Stomach (tissue), 9 donors: ENCODE data around the gene INPP5A. TPM values are rescaled to one million over a fixed set of nuclear protein-coding genes. Genes with fewer than 3 reads are reported as not detected.
"Not testable (repeated sequence)": the region's sequence is repeated elsewhere in the genome, so short reads cannot be mapped to it uniquely, and the experiment has no call there.

Experiments used
- DNase-seq, 2 donors: peaks; one replicate each; pipeline versions ENCODE4 v3.0.0 to v3.0.0-alpha.2; 2013 to 2019
- H3K27ac ChIP-seq, 5 donors: fragments of 200-600 bp in 4 of 5; sonication (generic) in 4 of 5; one replicate each; pipeline ENCODE4 v1.5.1; 2013 to 2019; ENCODE audit warnings: mild to moderate bottlenecking in 1 of 5, moderate library complexity in 1 of 5
- H3K27me3 ChIP-seq, 3 donors: fragments of 200-600 bp; sonication (generic); one replicate each; pipeline ENCODE4 v1.5.1; 2017 to 2019; ENCODE audit warnings: mixed run types in 1 of 3
- H3K36me3 ChIP-seq, 4 donors: fragments of 200-600 bp; sonication (generic); 1 replicate in 3 of 4; 2 replicates in 1 of 4; pipeline ENCODE4 v1.5.1; 2016 to 2019
- H3K4me1 ChIP-seq, 4 donors: fragments of 200-600 bp; sonication (generic); one replicate each; pipeline ENCODE4 v1.5.1; 2016 to 2019
- H3K4me3 ChIP-seq, 4 donors: fragments of 200-600 bp; sonication (generic) in 3 of 4; one replicate each; pipeline ENCODE4 v1.5.1; 2016 to 2019; ENCODE audit warnings: mild to moderate bottlenecking in 1 of 4
- H3K9me3 ChIP-seq, 4 donors: fragments of 200-600 bp; sonication (generic); one replicate each; pipeline ENCODE4 v1.5.1; 2016 to 2019
- EP300 ChIP-seq: sonication (generic); formaldehyde crosslinking; IDR thresholded peaks from one replicate; pipeline ENCODE4 v1.6.1; 2017; ENCODE audit warnings: antibody characterized with exemption
- POLR2A ChIP-seq, 4 donors: fragments of 450-650 bp; IDR thresholded peaks; one replicate each; pipeline ENCODE4 v1.6.1; 2016; ENCODE audit warnings: antibody characterized with exemption in 4 of 4, control low read depth in 2 of 4, mild to moderate bottlenecking in 1 of 4, moderate library complexity in 1 of 4
- POLR2AphosphoS5 ChIP-seq, 3 donors: sonication (generic); formaldehyde crosslinking; IDR thresholded peaks; one replicate each; pipeline ENCODE4 v1.6.1; 2016; ENCODE audit warnings: antibody characterized with exemption in 3 of 3
- WGBS, 5 donors: extraction: QIAGEN DNeasy Blood & Tissue Kit in 3 of 5; methylation state at CpG; one replicate each; pipeline versions ENCODE4 v1.1.5 to v1.1.7; 2013 to 2018; 5-methylcytosine and 5-hydroxymethylcytosine counted together
- intact Hi-C: fragments of 100-400 bp; cut with DNase I; formaldehyde crosslinking; loops from one replicate; pipeline ENCODE4 v1.15.1; 2023; ENCODE audit warnings: low total_unique reads
- polyA plus RNA-seq, 3 donors: library from polyadenylated mRNA; stranded (reverse); fragments of 200-250 nt; gene quantifications; one replicate each; pipeline ENCODE4 v1.2.3, GENCODE V29; 2013
- total RNA-seq, 5 donors: library from RNA; depleted of rRNA; stranded (reverse); fragments of >200 nt; gene quantifications; one replicate each; pipeline versions ENCODE4 v1.1.0 to v1.2.3, GENCODE V29; 2014 to 2016
- TF ChIP-seq, protein P1 (sequence below), 7 experiments: fragments of 450-650 bp in 4 of 7; fragments of 200-600 bp in 3 of 7; sonication (generic) in 3 of 7; IDR thresholded peaks; one replicate each; pipeline ENCODE4 v1.5.1; 2016 to 2019; ENCODE audit warnings: antibody characterized with exemption in 7 of 7, control low read depth in 2 of 7, mild to moderate bottlenecking in 1 of 7
- donor health status: healthy with polysubstance abuse.
- donor health status: Bipolar disorder and iron deficiency.
- donor health status: healthy.

Gene INPP5A
- total and polyA plus RNA-seq, 8 donors: 17.2 to 72.3 (median 31.0) TPM

DNA sequence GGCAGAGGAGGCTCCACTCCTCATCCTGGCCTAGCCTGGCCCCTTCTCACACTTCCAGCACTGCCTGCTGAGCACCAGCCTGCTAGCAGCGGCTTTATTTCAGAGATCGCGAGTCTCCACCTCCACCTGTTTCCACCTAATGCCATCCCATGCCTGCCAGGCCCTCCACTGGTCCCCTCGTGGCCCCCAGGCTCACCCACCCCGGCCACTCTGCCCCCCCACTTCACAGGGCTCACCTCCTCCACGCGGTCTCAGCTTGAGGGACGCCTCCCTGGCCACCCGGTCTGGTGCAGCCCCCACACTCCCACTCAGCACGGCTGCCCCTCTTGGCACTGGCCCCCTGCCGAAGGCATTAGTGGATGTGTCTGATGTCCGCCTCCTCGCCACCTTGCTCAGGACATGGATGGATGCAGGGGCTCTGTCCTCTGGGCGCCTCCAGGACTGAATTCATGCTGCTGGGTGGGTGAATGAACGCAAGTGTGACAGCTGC is 252.1 kb downstream of the INPP5A start:
- Histone ChIP-seq H3K9me3 (peaks cover 0 to 7% (median 0%) of the 10 kb centered on the region in 4 donors), H3K27me3 (peaks cover 47 to 88% (median 53%) of the 10 kb centered on the region in 3 donors), H3K36me3 (no peaks in the 10 kb centered on the region), H3K4me1 (peaks cover 27 to 43% (median 37%) of the 10 kb centered on the region in 4 donors), H3K4me3 (no peak overlapping the region), H3K27ac (no peak overlapping the region)
- intact Hi-C loops: loop anchor here (10.0 kb wide), 1 partner anchor 135 kb away; no protein-coding TSS in a partner anchor
- 66 to 81% (median 77%) methylated on average over 12 to 15 of the region's 15 CpGs for WGBS, 5 donors
- no peak for DNase-seq
- TF ChIP-seq EP300 (no peak), POLR2AphosphoS5 (IDR thresholded peaks at IDR 0.05) (no peak), POLR2A (IDR thresholded peaks at IDR 0.05) (no peak)
- TF ChIP-seq, protein P1, sequence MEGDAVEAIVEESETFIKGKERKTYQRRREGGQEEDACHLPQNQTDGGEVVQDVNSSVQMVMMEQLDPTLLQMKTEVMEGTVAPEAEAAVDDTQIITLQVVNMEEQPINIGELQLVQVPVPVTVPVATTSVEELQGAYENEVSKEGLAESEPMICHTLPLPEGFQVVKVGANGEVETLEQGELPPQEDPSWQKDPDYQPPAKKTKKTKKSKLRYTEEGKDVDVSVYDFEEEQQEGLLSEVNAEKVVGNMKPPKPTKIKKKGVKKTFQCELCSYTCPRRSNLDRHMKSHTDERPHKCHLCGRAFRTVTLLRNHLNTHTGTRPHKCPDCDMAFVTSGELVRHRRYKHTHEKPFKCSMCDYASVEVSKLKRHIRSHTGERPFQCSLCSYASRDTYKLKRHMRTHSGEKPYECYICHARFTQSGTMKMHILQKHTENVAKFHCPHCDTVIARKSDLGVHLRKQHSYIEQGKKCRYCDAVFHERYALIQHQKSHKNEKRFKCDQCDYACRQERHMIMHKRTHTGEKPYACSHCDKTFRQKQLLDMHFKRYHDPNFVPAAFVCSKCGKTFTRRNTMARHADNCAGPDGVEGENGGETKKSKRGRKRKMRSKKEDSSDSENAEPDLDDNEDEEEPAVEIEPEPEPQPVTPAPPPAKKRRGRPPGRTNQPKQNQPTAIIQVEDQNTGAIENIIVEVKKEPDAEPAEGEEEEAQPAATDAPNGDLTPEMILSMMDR (IDR thresholded peaks at IDR 0.05): no peak

DNA sequence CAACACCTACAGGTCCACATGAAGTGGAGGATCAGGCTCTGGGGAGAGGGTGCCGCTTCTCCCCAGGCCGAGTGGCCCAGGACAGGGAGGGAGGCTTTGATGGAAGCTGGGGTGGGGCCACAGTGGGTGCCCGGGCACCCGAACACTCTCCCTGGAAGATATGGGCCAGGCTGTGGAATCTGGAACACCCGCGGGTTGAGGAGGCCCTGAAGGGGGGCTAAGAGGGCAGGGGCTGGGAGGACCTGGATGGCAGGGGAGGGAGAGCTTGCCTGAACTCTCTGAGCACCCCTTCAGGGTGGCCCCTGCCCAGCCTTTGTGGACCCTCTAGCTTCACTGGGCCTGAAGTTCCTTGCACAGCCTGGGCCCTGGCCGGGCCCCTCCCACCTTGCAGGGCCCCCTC is 252.9 kb downstream of the INPP5A start:
- no peak overlapping the region for H3K4me3 ChIP-seq
- H3K36me3 ChIP-seq: no peaks in the 10 kb centered on the region
- TF ChIP-seq, protein P1 (IDR thresholded peaks at IDR 0.05): no peak
- TF ChIP-seq EP300 (no peak), POLR2A (IDR thresholded peaks at IDR 0.05) (no peak), POLR2AphosphoS5 (IDR thresholded peaks at IDR 0.05) (no peak)
- peaks cover 27 to 35% (median 29%) of the 10 kb centered on the region in 4 donors for H3K4me1 ChIP-seq
- no peaks in the 10 kb centered on the region for H3K9me3 ChIP-seq
- no peak overlapping the region for H3K27ac ChIP-seq
- no peak for DNase-seq
- intact Hi-C loops: no loop called here
- 42 to 60% (median 53%) methylated on average over 7 of the region's 7 CpGs for WGBS, 5 donors
- peaks cover 39 to 80% (median 46%) of the 10 kb centered on the region in 3 donors for H3K27me3 ChIP-seq

DNA sequence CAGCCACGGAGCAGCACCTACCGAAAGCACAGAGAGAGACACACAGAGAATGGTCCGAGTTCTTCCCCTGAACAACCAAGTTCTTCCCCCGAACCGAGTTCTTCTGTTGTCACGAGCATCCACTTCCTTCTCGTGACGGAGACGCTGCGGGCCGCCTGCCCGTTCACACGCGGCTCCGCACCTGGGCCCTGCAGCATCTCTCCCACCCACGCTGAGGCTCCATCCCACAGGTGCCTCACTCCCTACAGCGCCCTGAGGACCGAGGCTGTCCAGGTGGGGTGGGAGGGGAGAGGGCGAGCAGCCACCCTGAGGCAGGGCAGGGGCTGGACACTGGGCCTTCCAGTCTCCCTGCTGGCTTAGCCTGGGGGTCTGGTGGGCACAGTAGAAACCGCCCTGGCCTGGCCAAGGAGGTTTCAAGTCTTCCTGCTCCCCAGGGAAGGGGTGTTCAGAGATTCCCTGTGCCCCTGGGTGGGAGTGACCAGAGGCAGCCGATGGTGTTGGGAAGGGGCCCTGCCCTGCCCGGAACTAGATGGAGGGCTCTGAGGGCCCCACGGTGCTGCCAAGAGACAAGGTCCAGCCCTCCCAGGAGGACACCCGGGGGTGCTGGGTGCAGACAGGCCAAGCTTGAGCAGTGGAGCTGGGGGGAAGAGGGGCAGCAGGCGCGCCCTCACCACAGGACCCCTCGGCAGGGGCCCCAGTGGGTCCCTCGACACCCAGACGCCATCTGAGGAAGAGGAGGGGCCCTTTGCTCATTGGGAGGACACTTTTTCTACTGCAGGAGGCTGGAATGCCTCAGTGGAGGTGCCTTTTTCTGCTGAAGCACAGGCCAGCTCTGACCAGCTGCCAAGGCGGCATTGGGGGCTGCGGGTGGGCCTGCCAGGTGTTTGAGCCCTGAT is 253.6 kb downstream of the INPP5A start:
- no peak for DNase-seq
- no peaks in the 10 kb centered on the region for H3K9me3 ChIP-seq
- no peak overlapping the region for H3K27ac ChIP-seq
- no peaks in the 10 kb centered on the region for H3K36me3 ChIP-seq
- peaks cover 37 to 75% (median 41%) of the 10 kb centered on the region in 3 donors for H3K27me3 ChIP-seq
- peaks cover 25 to 31% (median 26%) of the 10 kb centered on the region in 4 donors for H3K4me1 ChIP-seq
- TF ChIP-seq POLR2A (IDR thresholded peaks at IDR 0.05): no peak
- TF ChIP-seq EP300: no peak
- no peak for TF ChIP-seq POLR2AphosphoS5 (IDR thresholded peaks at IDR 0.05)
- TF ChIP-seq, protein P1 (IDR thresholded peaks at IDR 0.05): no peak
- 57 to 65% (median 60%) methylated on average over 28 to 31 of the region's 31 CpGs for WGBS, 5 donors
- no peak overlapping the region for H3K4me3 ChIP-seq
- intact Hi-C loops: no loop called here

- DNase-seq, H3K27ac ChIP-seq, H3K36me3 ChIP-seq, intact Hi-C loops, H3K9me3 ChIP-seq, H3K4me3 ChIP-seq: not testable (repeated sequence)
- H3K27me3 ChIP-seq: peaks cover 27 to 66% (median 32%) of the 10 kb centered on the region in 3 donors
- WGBS, 5 donors: 94 to 97% (median 95%) methylated on average over 20 to 33 of the region's 33 CpGs
- H3K4me1 ChIP-seq: peaks cover 16 to 22% (median 17%) of the 10 kb centered on the region in 4 donors
Observed at GRCh38 chr10:132792099-132792498, 254.5 kb downstream of the INPP5A start.
